A549 (cell line): ENCODE measurements around the gene ADCY2.

Experiments
- BHLHE40 ChIP-seq: IDR thresholded peaks from 2 replicates; pipeline ENCODE4 v1.6.1; 2012; ENCODE audit warnings: low read depth, low read length, inconsistent platforms
- CBX2 ChIP-seq: fragments of 200-600 bp; sonication (generic); IDR thresholded peaks from 2 replicates; pipeline ENCODE4 v1.6.1; 2016; ENCODE audit warnings: low read depth, mild to moderate bottlenecking, borderline replicate concordance
- CEBPB ChIP-seq, 2 experiments: fragments of >200 bp in 1 of 2; sonication (Bioruptor Twin) in 1 of 2; formaldehyde crosslinking in 1 of 2; IDR thresholded peaks; 2 replicates each; pipeline ENCODE4 v1.6.1; 2012 to 2016
- CHD2 ChIP-seq: fragments of 150-350 bp; IDR thresholded peaks from 2 replicates; pipeline ENCODE4 v1.6.1; 2014; ENCODE audit warnings: low read length; ENCODE audit not compliant: partially characterized antibody
- ESRRA ChIP-seq: fragments of 150-350 bp; IDR thresholded peaks from 2 replicates; pipeline ENCODE4 v1.6.1; 2014; ENCODE audit warnings: mild to moderate bottlenecking, low read length, borderline replicate concordance
- JUN ChIP-seq, 2 experiments: fragments of >200 bp; sonication (Bioruptor Twin); formaldehyde crosslinking; IDR thresholded peaks; 2 replicates in 1 of 2; 3 replicates in 1 of 2; pipeline ENCODE4 v1.6.1; 2016 to 2017
- MAFK ChIP-seq: fragments of 450-650 bp; IDR thresholded peaks from 2 replicates; pipeline ENCODE4 v1.6.1; 2014; ENCODE audit not compliant: partially characterized antibody
- RCOR1 ChIP-seq: fragments of 150-350 bp; IDR thresholded peaks from 2 replicates; pipeline ENCODE4 v1.6.1; 2014; ENCODE audit warnings: antibody characterized with exemption, low read length, low read depth
- TF ChIP-seq, protein P1 (sequence below): fragments of 150-350 bp; IDR thresholded peaks from 2 replicates; pipeline ENCODE4 v1.6.1; 2014; ENCODE audit warnings: low read depth, mild to moderate bottlenecking, low read length
- TF ChIP-seq, protein P2 (sequence below): fragments of >200 bp; sonication (Bioruptor Twin); formaldehyde crosslinking; IDR thresholded peaks from 3 replicates; pipeline ENCODE4 v1.5.1; 2016

DNA sequence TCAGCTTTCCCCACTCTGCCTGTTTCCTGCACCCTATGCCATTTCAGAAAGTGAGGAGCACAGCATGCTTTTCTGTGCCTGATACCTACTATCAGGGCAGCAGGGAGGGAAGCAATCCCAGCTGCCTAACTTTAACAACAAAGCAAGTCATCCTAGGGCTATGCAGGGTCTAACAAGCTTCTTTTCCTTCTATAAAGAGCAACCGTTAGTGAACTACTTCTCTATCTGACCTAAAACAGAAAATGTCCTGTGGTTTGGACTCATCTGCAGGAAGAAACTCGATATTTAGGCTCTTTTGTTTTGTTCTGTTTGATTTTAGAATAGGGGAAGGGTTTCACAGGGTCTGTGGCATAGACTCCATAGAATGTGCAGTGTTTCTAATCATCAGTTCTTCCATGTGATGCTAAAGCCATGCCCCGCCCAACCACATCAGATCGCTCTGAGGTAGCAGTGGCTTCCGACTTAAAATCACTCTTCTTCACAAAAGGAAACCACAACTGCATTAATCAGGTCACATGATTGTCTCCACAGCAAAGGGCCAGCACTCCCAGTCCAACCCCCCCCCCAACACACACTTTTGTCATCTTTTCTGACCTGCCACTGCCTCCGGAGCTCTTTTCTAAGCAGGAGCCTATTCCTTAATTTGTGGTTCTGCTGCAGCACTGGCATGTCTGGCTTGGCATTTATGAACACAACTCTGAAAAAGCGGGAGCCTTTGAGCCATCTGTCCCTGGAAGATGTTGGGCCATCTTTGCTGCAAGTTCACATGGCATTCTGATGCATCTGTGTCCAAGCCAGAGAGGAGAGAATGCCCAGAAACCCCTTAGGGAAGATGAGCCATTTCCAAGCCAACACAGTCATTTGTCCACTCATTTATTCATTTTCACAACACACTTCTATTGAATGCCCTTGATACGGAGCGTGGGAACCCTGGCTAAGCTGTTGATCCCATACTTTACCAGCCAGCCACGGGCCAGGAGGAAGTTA lies 383.4 kb downstream of the ADCY2 start:
- TF ChIP-seq, protein P1, sequence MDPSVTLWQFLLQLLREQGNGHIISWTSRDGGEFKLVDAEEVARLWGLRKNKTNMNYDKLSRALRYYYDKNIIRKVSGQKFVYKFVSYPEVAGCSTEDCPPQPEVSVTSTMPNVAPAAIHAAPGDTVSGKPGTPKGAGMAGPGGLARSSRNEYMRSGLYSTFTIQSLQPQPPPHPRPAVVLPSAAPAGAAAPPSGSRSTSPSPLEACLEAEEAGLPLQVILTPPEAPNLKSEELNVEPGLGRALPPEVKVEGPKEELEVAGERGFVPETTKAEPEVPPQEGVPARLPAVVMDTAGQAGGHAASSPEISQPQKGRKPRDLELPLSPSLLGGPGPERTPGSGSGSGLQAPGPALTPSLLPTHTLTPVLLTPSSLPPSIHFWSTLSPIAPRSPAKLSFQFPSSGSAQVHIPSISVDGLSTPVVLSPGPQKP: no peak
- TF ChIP-seq, protein P2, sequence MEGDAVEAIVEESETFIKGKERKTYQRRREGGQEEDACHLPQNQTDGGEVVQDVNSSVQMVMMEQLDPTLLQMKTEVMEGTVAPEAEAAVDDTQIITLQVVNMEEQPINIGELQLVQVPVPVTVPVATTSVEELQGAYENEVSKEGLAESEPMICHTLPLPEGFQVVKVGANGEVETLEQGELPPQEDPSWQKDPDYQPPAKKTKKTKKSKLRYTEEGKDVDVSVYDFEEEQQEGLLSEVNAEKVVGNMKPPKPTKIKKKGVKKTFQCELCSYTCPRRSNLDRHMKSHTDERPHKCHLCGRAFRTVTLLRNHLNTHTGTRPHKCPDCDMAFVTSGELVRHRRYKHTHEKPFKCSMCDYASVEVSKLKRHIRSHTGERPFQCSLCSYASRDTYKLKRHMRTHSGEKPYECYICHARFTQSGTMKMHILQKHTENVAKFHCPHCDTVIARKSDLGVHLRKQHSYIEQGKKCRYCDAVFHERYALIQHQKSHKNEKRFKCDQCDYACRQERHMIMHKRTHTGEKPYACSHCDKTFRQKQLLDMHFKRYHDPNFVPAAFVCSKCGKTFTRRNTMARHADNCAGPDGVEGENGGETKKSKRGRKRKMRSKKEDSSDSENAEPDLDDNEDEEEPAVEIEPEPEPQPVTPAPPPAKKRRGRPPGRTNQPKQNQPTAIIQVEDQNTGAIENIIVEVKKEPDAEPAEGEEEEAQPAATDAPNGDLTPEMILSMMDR: no peak
- TF ChIP-seq RCOR1: no peak
- no peak for TF ChIP-seq JUN (IDR thresholded peaks at IDR 0.05)
- no peak for TF ChIP-seq BHLHE40
- no peak for TF ChIP-seq MAFK
- no peak for TF ChIP-seq CBX2
- TF ChIP-seq CHD2: no peak
- TF ChIP-seq ESRRA: no peak
- no peak for TF ChIP-seq CEBPB (IDR thresholded peaks at IDR 0.05)
